LHCN-M2 (cell line): ENCODE measurements around the gene ARF4. TPM values are rescaled to one million over a fixed set of nuclear protein-coding genes. Genes with fewer than 3 reads are reported as not detected.

Source experiments
- total RNA-seq: library from RNA; depleted of rRNA; stranded (reverse); fragments of >200 nt; gene quantifications from 2 replicates; pipeline ENCODE4 v1.2.3, GENCODE V29; 2014; rRNA removed

ARF4 gene
- total RNA-seq, 1 experiment from 2014 or later: 275 TPM

Other genes with a start within 250 kb of the ARF4 start
- gene DNAH12, start 53.0 kb downstream of the ARF4 start, total RNA-seq: 0.77 and 1.6 TPM in 2 replicates
- 22.7 and 25.3 TPM in 2 replicates for gene PDE12, start 41.1 kb downstream of the ARF4 start, total RNA-seq
- gene DENND6A, start 95.7 kb upstream of the ARF4 start, total RNA-seq: 9.8 and 14.8 TPM in 2 replicates
- 30.0 and 32.3 TPM in 2 replicates for gene SLMAP, start 159.0 kb upstream of the ARF4 start, total RNA-seq